K562 (cell line): Measurements from ENCODE around the gene IRF3. TPM values are rescaled to one million over a fixed set of nuclear protein-coding genes. Genes with fewer than 3 reads are reported as not detected.

Experiments
- ATAC-seq: fragments of 200-7000 bp; cut with Tn5 transposase; 3 replicates; pipeline ENCODE4 v1.9.1; 2020; ENCODE audit warnings: moderate library complexity
- BruUV-seq: library from RNA; stranded (reverse); fragments of 400-500 nt; replicated peaks from 2 replicates; lab custom pipeline; 2021; lab: Mats Ljungman, UMichigan
- CTCF ChIA-PET: fragments of 300-600 bp; formaldehyde crosslinking; extraction: SDS; loops from one replicate; lab custom pipeline; 2021; ENCODE audit warnings: low intra/inter-chr PET ratio; lab: Yijun Ruan, JAX
- POLR2A ChIA-PET: fragments of 300-600, 350-650 bp; sonication (Branson Sonifier 250); formaldehyde crosslinking; extraction: SDS; loops from one replicate; lab custom pipeline; 2021; ENCODE audit warnings: antibody characterized with exemption, inconsistent platforms; lab: Yijun Ruan, JAX
- DNase-seq, 4 experiments: peaks; one replicate each; pipeline versions ENCODE4 v3.0.0 to v3.0.0-alpha.2; 2011 to 2018; ENCODE audit warnings: low spot score in 3 of 4, mixed read lengths in 3 of 4; ENCODE audit errors: extremely low read depth in 1 of 4
- FAIRE-seq: peaks from 2 replicates; lab custom pipeline; 2011; peaks lifted over from hg19 to GRCh38; lab: Jason Lieb, UNC
- H2AFZ ChIP-seq: 2 replicates; pipeline ENCODE4 v1.6.0; 2011; ENCODE audit warnings: low read depth, low read length, control low read depth, inconsistent platforms
- H3K27ac ChIP-seq: fragments of 200-600 bp; 3 replicates; pipeline ENCODE4 v1.8.0; 2011; ENCODE audit warnings: low read depth, mild to moderate bottlenecking, control low read depth, inconsistent platforms, low read length, moderate library complexity, mixed read lengths; ENCODE audit errors: extremely low read depth
- H3K27me3 ChIP-seq, 2 experiments: fragments of 300-600 bp in 1 of 2; 2 replicates in 1 of 2; 3 replicates in 1 of 2; pipeline versions ENCODE4 v1.6.0 to v1.8.0; 2011; ENCODE audit warnings: inconsistent platforms in 2 of 2, low read length in 2 of 2, mild to moderate bottlenecking in 1 of 2, mixed read lengths in 1 of 2, moderate library complexity in 1 of 2; ENCODE audit not compliant: control insufficient read depth in 2 of 2, insufficient read depth in 2 of 2
- H3K36me3 ChIP-seq: fragments of 300-600 bp; 3 replicates; pipeline ENCODE4 v1.8.0; 2011; ENCODE audit warnings: mild to moderate bottlenecking, low read length, inconsistent platforms; ENCODE audit not compliant: control insufficient read depth, insufficient read depth
- H3K4me1 ChIP-seq, 2 experiments: fragments of 200-600 bp in 1 of 2; replicated peaks in 1 of 2; 2 replicates in 1 of 2; 3 replicates in 1 of 2; pipeline versions ENCODE4 v1.5.1 to v1.8.0; 2011; ENCODE audit warnings: inconsistent platforms in 2 of 2, low read length in 2 of 2, mild to moderate bottlenecking in 1 of 2, mixed read lengths in 1 of 2, moderate library complexity in 1 of 2; ENCODE audit not compliant: control insufficient read depth in 2 of 2, insufficient read depth in 2 of 2
- H3K4me2 ChIP-seq: 2 replicates; pipeline ENCODE4 v1.6.1; 2011; ENCODE audit warnings: low read length, control low read depth, inconsistent platforms, mixed read lengths; ENCODE audit not compliant: insufficient read depth
- H3K4me3 ChIP-seq: fragments of 200-600 bp; sonication (generic), shearing (Covaris generic); 2 replicates; pipeline ENCODE4 v1.5.1; 2016; ENCODE audit warnings: control low read depth, inconsistent platforms
- H3K79me2 ChIP-seq: fragments of 200-600 bp; 3 replicates; pipeline ENCODE4 v1.8.0; 2011; ENCODE audit warnings: low read length, inconsistent platforms; ENCODE audit not compliant: control insufficient read depth, insufficient read depth
- H3K9ac ChIP-seq, 2 experiments: 2 replicates each; pipeline versions ENCODE4 v1.6.0 to v1.6.1; 2011; ENCODE audit warnings: low read depth in 2 of 2, low read length in 2 of 2, control low read depth in 1 of 2, inconsistent platforms in 1 of 2, mild to moderate bottlenecking in 1 of 2, mixed read lengths in 1 of 2; ENCODE audit not compliant: insufficient read depth in 1 of 2
- H3K9me1 ChIP-seq: one replicate; pipeline ENCODE4 v1.6.0; 2011; ENCODE audit warnings: inconsistent platforms, mild to moderate bottlenecking, low read length, moderate library complexity; ENCODE audit not compliant: control insufficient read depth, insufficient read depth
- H3K9me3 ChIP-seq: replicated peaks from 2 replicates; pipeline ENCODE4 v1.5.1; 2011; ENCODE audit warnings: low read depth, low read length, inconsistent platforms; ENCODE audit not compliant: control insufficient read depth, insufficient read depth
- H4K20me1 ChIP-seq: replicated peaks from 2 replicates; pipeline ENCODE4 v1.6.1; 2011; ENCODE audit warnings: low read length, inconsistent platforms, mixed read lengths; ENCODE audit not compliant: control insufficient read depth, insufficient read depth
- E2F3 ChIP-seq: fragments of 250-450 bp; sonication (Bioruptor Pico); IDR thresholded peaks from 2 replicates; pipeline ENCODE4 v1.4.0; 2020; ENCODE audit warnings: mild to moderate bottlenecking
- FOS ChIP-seq: IDR thresholded peaks from 3 replicates; pipeline ENCODE4 v1.6.1; 2011; ENCODE audit not compliant: insufficient read length; ENCODE audit errors: extremely low read depth
- POLR2G ChIP-seq: fragments of 200-400 bp; formaldehyde crosslinking; IDR thresholded peaks from 2 replicates; pipeline ENCODE4 v1.6.1; 2017; ENCODE audit warnings: low read depth, mild to moderate bottlenecking, antibody characterized with exemption, low read length, moderate library complexity
- POLR2H ChIP-seq: IDR thresholded peaks from 2 replicates; pipeline ENCODE4 v1.6.1; 2016; ENCODE audit warnings: missing genetic modification characterization, low read depth, mild to moderate bottlenecking, control low read depth, missing compliant biosample characterization, moderate library complexity
- RBFOX2 ChIP-seq: fragments of 200-400 bp; formaldehyde crosslinking; IDR thresholded peaks from 2 replicates; pipeline ENCODE4 v1.6.1; 2017; ENCODE audit warnings: low read depth, mild to moderate bottlenecking, low read length, moderate library complexity
- ZBTB1 ChIP-seq: sonication (generic); formaldehyde crosslinking; IDR thresholded peaks from 2 replicates; pipeline ENCODE4 v1.8.1; 2023; ENCODE audit warnings: missing genetic modification reagents, low read depth, mild to moderate bottlenecking, borderline replicate concordance
- WGBS: fragments of 100-300 bp; shearing (Covaris generic); methylation state at CpG from one replicate; pipeline ENCODE4 v1.1.6; 2016; ENCODE audit warnings: low coverage, mixed read lengths; ENCODE audit not compliant: insufficient coverage; ENCODE audit errors: missing lambda C conversion rate; 5-methylcytosine and 5-hydroxymethylcytosine counted together
- in situ Hi-C: fragments of 300-500 bp; cut with MboI; formaldehyde crosslinking; loops from 4 replicates; pipeline ENCODE4 v1.15.0; 2018; ENCODE audit warnings: inconsistent platforms, mixed read lengths
- intact Hi-C: fragments of 100-400 bp; cut with micrococcal nuclease; formaldehyde crosslinking; loops from 2 replicates; pipeline ENCODE4 v1.14.2; 2022
- polyA plus RNA-seq, 8 experiments: library from polyadenylated mRNA; depleted of rRNA in 4 of 8; stranded (reverse) in 5 of 8; unstranded in 3 of 8; fragments of >200 nt; fragmentation: Nextera tagmentation in 2 of 8; fragmentation: Illumina TruSeq in 1 of 8; extraction: Ambion mirVana in 2 of 8; extraction: Trizol in 1 of 8; gene quantifications; 2 replicates each; pipeline versions ENCODE4 v1.2.1 to v1.2.3, GENCODE V29; 2011 to 2014; ENCODE audit warnings: inconsistent platforms in 1 of 8, missing spikeins in 1 of 8
- total RNA-seq, 7 experiments: library from RNA; depleted of rRNA in 6 of 7; stranded (reverse); fragments of >200 nt in 6 of 7; fragmentation: Illumina TruSeq in 2 of 7; extraction: Trizol in 2 of 7; gene quantifications; 2 replicates each; pipeline versions ENCODE4 v1.2.1 to v1.2.3, GENCODE V29; 2011 to 2021; ENCODE audit warnings: low replicate concordance in 1 of 7
- TF ChIP-seq, protein P1 (sequence below): fragments of 250-450 bp; sonication (Bioruptor Pico); IDR thresholded peaks from 2 replicates; pipeline ENCODE4 v1.4.0; 2020
- TF ChIP-seq, protein P2 (sequence below): fragments of 250-450 bp; sonication (Bioruptor Pico); IDR thresholded peaks from 2 replicates; pipeline ENCODE4 v1.5.0; 2022; ENCODE audit warnings: mild to moderate bottlenecking

IRF3 gene
- total and polyA plus RNA-seq, 9 of the 15 experiments (the other 6 are each of a cell fraction or from before 2014, with no cell fraction given): 7.5 to 145 (median 65.4) TPM

DNA sequence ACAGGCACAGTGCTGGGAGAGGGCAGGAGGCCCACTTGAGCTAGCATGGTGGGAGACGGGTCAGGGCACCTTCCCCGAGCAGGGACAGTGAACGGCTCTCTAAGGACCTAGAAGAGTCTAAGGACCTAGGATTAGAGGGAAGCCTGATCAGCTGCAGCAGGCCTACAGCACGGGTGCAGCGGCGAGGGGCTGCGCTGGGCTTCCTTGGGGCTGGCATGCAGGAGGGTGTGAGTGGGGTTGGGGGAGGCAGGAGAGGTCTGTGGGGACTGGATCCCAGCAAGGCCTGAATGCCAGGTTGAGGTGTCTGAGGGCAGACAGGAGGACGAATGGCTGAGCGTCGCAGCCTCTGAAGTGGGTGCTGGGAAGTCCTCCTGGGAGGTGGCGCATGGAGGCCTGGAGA, 20.1 kb downstream of the IRF3 start:
- in situ Hi-C loops: no loop called here
- no peaks in the 10 kb centered on the region for H3K9me3 ChIP-seq
- H3K79me2 ChIP-seq: peaks cover 48% of the 10 kb centered on the region
- TF ChIP-seq, protein P1, sequence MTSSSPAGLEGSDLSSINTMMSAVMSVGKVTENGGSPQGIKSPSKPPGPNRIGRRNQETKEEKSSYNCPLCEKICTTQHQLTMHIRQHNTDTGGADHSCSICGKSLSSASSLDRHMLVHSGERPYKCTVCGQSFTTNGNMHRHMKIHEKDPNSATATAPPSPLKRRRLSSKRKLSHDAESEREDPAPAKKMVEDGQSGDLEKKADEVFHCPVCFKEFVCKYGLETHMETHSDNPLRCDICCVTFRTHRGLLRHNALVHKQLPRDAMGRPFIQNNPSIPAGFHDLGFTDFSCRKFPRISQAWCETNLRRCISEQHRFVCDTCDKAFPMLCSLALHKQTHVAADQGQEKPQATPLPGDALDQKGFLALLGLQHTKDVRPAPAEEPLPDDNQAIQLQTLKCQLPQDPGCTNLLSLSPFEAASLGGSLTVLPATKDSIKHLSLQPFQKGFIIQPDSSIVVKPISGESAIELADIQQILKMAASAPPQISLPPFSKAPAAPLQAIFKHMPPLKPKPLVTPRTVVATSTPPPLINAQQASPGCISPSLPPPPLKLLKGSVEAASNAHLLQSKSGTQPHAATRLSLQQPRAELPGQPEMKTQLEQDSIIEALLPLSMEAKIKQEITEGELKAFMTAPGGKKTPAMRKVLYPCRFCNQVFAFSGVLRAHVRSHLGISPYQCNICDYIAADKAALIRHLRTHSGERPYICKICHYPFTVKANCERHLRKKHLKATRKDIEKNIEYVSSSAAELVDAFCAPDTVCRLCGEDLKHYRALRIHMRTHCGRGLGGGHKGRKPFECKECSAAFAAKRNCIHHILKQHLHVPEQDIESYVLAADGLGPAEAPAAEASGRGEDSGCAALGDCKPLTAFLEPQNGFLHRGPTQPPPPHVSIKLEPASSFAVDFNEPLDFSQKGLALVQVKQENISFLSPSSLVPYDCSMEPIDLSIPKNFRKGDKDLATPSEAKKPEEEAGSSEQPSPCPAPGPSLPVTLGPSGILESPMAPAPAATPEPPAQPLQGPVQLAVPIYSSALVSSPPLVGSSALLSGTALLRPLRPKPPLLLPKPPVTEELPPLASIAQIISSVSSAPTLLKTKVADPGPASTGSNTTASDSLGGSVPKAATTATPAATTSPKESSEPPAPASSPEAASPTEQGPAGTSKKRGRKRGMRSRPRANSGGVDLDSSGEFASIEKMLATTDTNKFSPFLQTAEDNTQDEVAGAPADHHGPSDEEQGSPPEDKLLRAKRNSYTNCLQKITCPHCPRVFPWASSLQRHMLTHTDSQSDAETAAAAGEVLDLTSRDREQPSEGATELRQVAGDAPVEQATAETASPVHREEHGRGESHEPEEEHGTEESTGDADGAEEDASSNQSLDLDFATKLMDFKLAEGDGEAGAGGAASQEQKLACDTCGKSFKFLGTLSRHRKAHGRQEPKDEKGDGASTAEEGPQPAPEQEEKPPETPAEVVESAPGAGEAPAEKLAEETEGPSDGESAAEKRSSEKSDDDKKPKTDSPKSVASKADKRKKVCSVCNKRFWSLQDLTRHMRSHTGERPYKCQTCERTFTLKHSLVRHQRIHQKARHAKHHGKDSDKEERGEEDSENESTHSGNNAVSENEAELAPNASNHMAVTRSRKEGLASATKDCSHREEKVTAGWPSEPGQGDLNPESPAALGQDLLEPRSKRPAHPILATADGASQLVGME (CRISPR knock-in tag): no peak
- no peak for TF ChIP-seq ZBTB1 (CRISPR knock-in tag)
- TF ChIP-seq, protein P2, sequence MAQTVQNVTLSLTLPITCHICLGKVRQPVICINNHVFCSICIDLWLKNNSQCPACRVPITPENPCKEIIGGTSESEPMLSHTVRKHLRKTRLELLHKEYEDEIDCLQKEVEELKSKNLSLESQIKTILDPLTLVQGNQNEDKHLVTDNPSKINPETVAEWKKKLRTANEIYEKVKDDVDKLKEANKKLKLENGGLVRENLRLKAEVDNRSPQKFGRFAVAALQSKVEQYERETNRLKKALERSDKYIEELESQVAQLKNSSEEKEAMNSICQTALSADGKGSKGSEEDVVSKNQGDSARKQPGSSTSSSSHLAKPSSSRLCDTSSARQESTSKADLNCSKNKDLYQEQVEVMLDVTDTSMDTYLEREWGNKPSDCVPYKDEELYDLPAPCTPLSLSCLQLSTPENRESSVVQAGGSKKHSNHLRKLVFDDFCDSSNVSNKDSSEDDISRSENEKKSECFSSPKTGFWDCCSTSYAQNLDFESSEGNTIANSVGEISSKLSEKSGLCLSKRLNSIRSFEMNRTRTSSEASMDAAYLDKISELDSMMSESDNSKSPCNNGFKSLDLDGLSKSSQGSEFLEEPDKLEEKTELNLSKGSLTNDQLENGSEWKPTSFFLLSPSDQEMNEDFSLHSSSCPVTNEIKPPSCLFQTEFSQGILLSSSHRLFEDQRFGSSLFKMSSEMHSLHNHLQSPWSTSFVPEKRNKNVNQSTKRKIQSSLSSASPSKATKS (CRISPR knock-in tag): no peak
- peak; percentile 46 for TF ChIP-seq POLR2G
- no peak for TF ChIP-seq E2F3 (CRISPR knock-in tag)
- TF ChIP-seq RBFOX2: 0 out of 2 replicates have a peak, but pooled peaks have one; percentile 29
- TF ChIP-seq POLR2H (tag): no peak
- no peak for TF ChIP-seq FOS
- TF ChIP-seq, all 486 proteins: peak for 2
- H3K9me1 ChIP-seq: no peaks in the 10 kb centered on the region
- H3K4me2 ChIP-seq: no peak overlapping the region
- peaks cover 17 to 30% of the 10 kb centered on the region in 2 experiments; a peak in 4 of 5 replicates for H3K4me1 ChIP-seq
- no peaks in the 10 kb centered on the region for H4K20me1 ChIP-seq
- peaks cover 63% of the 10 kb centered on the region; the same call in 2 of the 3 replicates for H3K36me3 ChIP-seq
- H2AFZ ChIP-seq: no peak overlapping the region
- H3K4me3 ChIP-seq: no peak overlapping the region
- FAIRE-seq: no peak
- no peak for DNase-seq
- H3K9ac ChIP-seq: peak overlapping the region in 1 of 2 experiments; percentile 80; a peak in 2 of 4 replicates
- CTCF ChIA-PET: no interaction called here
- no peaks in the 10 kb centered on the region for H3K27me3 ChIP-seq
- H3K27ac ChIP-seq: no peak overlapping the region
- 93% methylated on average over 10 of the region's 11 CpGs for WGBS
- BruUV-seq: no TSS peak
- POLR2A ChIA-PET: interaction anchor here (1.1 to 1.2 kb wide), 2 partner anchors 13 to 27 kb away, joined by 3 read pairs; no protein-coding TSS in a partner anchor
- intact Hi-C loops: no loop called here
- no peak for ATAC-seq
